A673 (cell line): ENCODE measurements around the gene CCNY.

Source experiments
- CTCF ChIP-seq: fragments of 300-800, 200-600 bp; sonication (generic); conservative IDR thresholded peaks from 2 replicates; pipeline ENCODE4 v1.5.1; 2017; ENCODE audit warnings: low read depth, mild to moderate bottlenecking, antibody characterized with exemption, low read length, moderate library complexity, mixed read lengths
- EZH2 ChIP-seq: fragments of 200-600 bp; sonication (generic); IDR thresholded peaks from 2 replicates; pipeline ENCODE4 v1.6.1; 2017; ENCODE audit warnings: borderline replicate concordance, low read depth, mild to moderate bottlenecking, mixed read lengths, antibody characterized with exemption, low read length; ENCODE audit not compliant: poor library complexity, severe bottlenecking

GRCh38 chr10:35368485-35369048 lies 32.3 kb downstream of the CCNY start:
- TF ChIP-seq CTCF: no peak
- no peak for TF ChIP-seq EZH2
